RWPE1 (cell line): Measurements from ENCODE around the gene STX18.

Source experiments
- CTCF ChIA-PET: fragments of 350-600 bp; sonication (Branson Sonifier 250); formaldehyde crosslinking; extraction: SDS; loops from one replicate; lab custom pipeline; 2021; lab: Yijun Ruan, JAX
- POLR2A ChIA-PET: fragments of 400-600 bp; formaldehyde crosslinking; extraction: SDS; loops from one replicate; lab custom pipeline; 2020; ENCODE audit warnings: antibody characterized with exemption; ENCODE audit not compliant: low non-redundant PET; lab: Yijun Ruan, JAX
- DNase-seq: peaks from one replicate; pipeline ENCODE4 v3.0.0; 2012; ENCODE audit warnings: low spot score
- H3K27ac ChIP-seq: fragments of 450-650 bp; 2 replicates; pipeline ENCODE4 v1.5.1; 2017
- CTCF ChIP-seq: fragments of 450-650 bp; conservative IDR thresholded peaks from 2 replicates; pipeline ENCODE4 v1.5.1; 2017; ENCODE audit warnings: low read depth, mild to moderate bottlenecking

STX18 gene

DNA sequence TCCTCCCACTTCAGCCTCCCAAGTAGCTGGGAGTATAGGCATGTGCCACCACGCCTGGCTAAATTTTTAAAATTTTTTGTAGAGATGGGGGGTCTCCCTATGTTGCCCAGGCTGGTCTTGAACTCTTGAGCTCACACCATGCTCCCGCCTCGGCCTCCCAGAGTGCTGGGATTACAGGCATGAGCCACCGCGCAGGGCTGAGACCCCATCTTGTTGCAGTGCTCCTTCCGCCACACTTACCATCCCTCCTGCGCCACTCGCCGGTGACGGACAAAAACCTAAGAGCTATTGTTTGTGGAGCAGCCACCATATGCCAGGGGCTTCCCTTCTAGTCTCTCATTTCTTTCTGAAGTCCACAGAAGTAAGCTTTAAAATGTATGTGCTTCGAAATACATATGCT lies 120.5 kb downstream of the STX18 start:
- no peak for DNase-seq
- CTCF ChIA-PET = interaction anchor here (0.8 to 1.1 kb wide), 2 partner anchors 10 to 161 kb away, joined by 3 to 4 read pairs; no protein-coding TSS in a partner anchor
- no peak for TF ChIP-seq CTCF

DNA sequence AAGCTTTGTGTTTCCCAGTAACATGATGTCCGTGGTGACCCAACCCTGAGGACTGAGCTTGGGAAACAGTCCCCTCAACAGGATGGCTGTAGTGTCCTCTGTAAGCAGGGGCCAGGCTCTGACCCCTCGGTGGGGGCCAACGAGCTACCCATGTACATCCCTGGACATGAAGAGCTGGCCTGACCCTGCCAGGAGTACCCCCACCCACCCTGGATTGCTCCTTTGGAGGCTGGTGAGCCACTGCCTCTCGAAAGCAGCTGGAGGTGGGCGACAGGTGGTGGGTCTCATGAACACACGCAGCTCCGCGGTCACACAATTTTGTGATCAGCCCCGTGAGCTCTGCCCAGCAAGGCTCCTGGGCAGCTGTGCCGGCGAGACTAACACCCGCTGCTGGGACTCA lies 121.4 kb downstream of the STX18 start:
- no peak for DNase-seq
- POLR2A ChIA-PET = no interaction called here
- CTCF ChIA-PET = interaction anchor here (1.1 kb wide), 1 partner anchor 161 kb away, joined by 3 read pairs; no protein-coding TSS in a partner anchor
- no peak overlapping the region for H3K27ac ChIP-seq
- no peak for TF ChIP-seq CTCF

More for the DNA sequence above, 120.5 kb downstream of the STX18 start:
- H3K27ac ChIP-seq = no peak overlapping the region
- POLR2A ChIA-PET = no interaction called here

DNA sequence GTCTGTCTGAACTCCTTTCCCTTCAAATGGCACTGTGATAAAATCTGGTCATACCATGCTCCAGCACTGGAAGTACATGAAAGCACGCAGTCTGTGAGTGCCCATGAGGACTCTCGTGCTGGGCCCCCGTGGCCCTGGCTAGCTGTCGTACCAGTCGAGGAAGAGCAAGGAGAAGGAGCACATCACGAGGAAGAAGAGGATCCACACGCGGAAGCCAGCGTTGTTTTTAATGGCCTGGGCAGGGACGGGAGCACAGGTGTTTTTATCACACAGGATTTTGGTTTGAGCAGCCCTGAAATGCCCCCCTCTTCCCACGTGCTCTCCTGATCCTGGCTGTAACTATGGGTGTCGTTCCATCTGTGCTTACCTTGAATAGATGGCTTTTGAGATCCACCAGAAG lies 122.0 kb downstream of the STX18 start:
- TF ChIP-seq CTCF = no peak
- H3K27ac ChIP-seq = no peak overlapping the region
- DNase-seq = no peak
- CTCF ChIA-PET = no interaction called here
- POLR2A ChIA-PET = no interaction called here

GRCh38 chr4:4418676-4419390 lies 123.0 kb downstream of the STX18 start:
- TF ChIP-seq CTCF = no peak
- POLR2A ChIA-PET = no interaction called here
- no peak for DNase-seq
- CTCF ChIA-PET = no interaction called here
- H3K27ac ChIP-seq = no peak overlapping the region

- DNase-seq = no peak
- ChIA-PET CTCF (interaction anchor here (0.7 kb wide), 1 partner anchor 1017 kb away, joined by 3 read pairs; no protein-coding TSS in a partner anchor), POLR2A (no interaction called here)
- H3K27ac ChIP-seq = no peak overlapping the region
- no peak for TF ChIP-seq CTCF
Measured at GRCh38 chr4:4417886-4418285, 124.0 kb downstream of the STX18 start.

DNA sequence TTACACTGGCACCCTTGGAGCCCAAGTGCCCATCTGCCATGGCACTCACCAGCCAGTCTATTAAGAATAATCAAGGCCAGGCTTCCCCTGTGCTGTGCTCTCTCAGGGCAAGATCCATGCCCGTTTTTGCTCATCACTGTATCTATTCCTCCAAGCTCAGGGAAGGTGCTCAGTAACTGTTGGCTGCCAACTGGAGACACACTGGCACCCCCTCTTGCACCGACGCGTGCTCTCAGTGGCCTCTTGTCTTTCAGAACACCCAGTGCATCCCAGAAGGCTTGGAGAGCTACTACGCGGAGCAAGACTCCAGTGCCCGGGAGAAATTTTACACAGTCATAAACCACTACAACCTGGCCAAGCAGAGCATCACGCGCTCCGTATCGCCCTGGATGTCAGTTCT lies 124.9 kb downstream of the STX18 start:
- POLR2A ChIA-PET = no interaction called here
- no peak overlapping the region for H3K27ac ChIP-seq
- no peak for TF ChIP-seq CTCF
- CTCF ChIA-PET = interaction anchor here (0.7 kb wide), 1 partner anchor 1018 kb away, joined by 3 read pairs; no protein-coding TSS in a partner anchor
- DNase-seq = no peak
